MCF 10A (cell line): ENCODE results near the gene STARD9. TPM values are rescaled to one million over a fixed set of nuclear protein-coding genes. Genes with fewer than 3 reads are reported as not detected.

Experiments
- BruUV-seq: library from RNA; stranded (reverse); fragments of 400-500 nt; replicated peaks from 2 replicates; lab custom pipeline; 2021; lab: Mats Ljungman, UMichigan
- CTCF ChIA-PET: fragments of 300-600 bp; sonication (Branson Sonifier 250); formaldehyde crosslinking; extraction: SDS; loops from one replicate; lab custom pipeline; 2021; ENCODE audit warnings: antibody characterized with exemption, inconsistent platforms; lab: Yijun Ruan, JAX
- POLR2A ChIA-PET: fragments of 300-600, 350-650 bp; sonication (Branson Sonifier 250); formaldehyde crosslinking; extraction: SDS; loops from one replicate; lab custom pipeline; 2020; ENCODE audit warnings: antibody characterized with exemption, inconsistent platforms; lab: Yijun Ruan, JAX
- DNase-seq: peaks from one replicate; pipeline ENCODE4 v3.0.0-alpha.2; 2018; ENCODE audit not compliant: unreplicated experiment
- H3K27ac Mint-ChIP-seq: one replicate; pipeline ENCODE4 v1.8.0; 2022; ENCODE audit warnings: mild to moderate bottlenecking, low read depth, mixed read lengths; ENCODE audit not compliant: unreplicated experiment
- H3K27me3 Mint-ChIP-seq: one replicate; pipeline ENCODE4 v1.8.0; 2022; ENCODE audit warnings: mixed read lengths; ENCODE audit not compliant: insufficient read depth, unreplicated experiment
- H3K36me3 Mint-ChIP-seq: one replicate; pipeline ENCODE4 v1.8.0; 2022; ENCODE audit warnings: mild to moderate bottlenecking, moderate library complexity, mixed read lengths; ENCODE audit not compliant: insufficient read depth, unreplicated experiment
- H3K4me1 Mint-ChIP-seq: one replicate; pipeline ENCODE4 v1.8.0; 2022; ENCODE audit warnings: mixed read lengths; ENCODE audit not compliant: insufficient read depth, unreplicated experiment
- H3K4me3 Mint-ChIP-seq: one replicate; pipeline ENCODE4 v1.8.0; 2022; ENCODE audit warnings: mild to moderate bottlenecking, moderate library complexity, mixed read lengths; ENCODE audit not compliant: unreplicated experiment
- H3K9me3 Mint-ChIP-seq: one replicate; pipeline ENCODE4 v1.8.0; 2022; ENCODE audit warnings: mixed read lengths; ENCODE audit not compliant: unreplicated experiment
- CTCF ChIP-seq: fragments of 200-600 bp; IDR thresholded peaks from one replicate; pipeline ENCODE4 v1.8.0; 2022; ENCODE audit warnings: antibody characterized with exemption, mild to moderate bottlenecking; ENCODE audit not compliant: unreplicated experiment
- intact Hi-C: fragments of 100-400 bp; cut with micrococcal nuclease; formaldehyde crosslinking; loops from 2 replicates; pipeline ENCODE4 v1.14.1; 2022
- total RNA-seq: library from RNA; stranded (reverse); gene quantifications from 2 replicates; pipeline ENCODE4 v1.2.3, GENCODE V29; 2022

Gene STARD9
- total RNA-seq, 1 experiment from 2014 or later: 2.0 TPM

GRCh38 chr15:42732095-42732827 lies 156.9 kb downstream of the STARD9 start:
- Mint-ChIP-seq H3K4me1 (no peaks in the 10 kb centered on the region), H3K27ac (peak overlapping the region; percentile 54), H3K4me3 (no peak overlapping the region), H3K36me3 (peaks cover 47% of the 10 kb centered on the region), H3K9me3 (no peaks in the 10 kb centered on the region), H3K27me3 (no peaks in the 10 kb centered on the region)
- DNase-seq: no peak
- POLR2A ChIA-PET: interaction anchor here (0.6 to 0.9 kb wide), 2 partner anchors 9 to 79 kb away, joined by 3 read pairs; no protein-coding TSS in a partner anchor
- intact Hi-C loops: no loop called here
- no peak for TF ChIP-seq CTCF
- no TSS peak for BruUV-seq
- CTCF ChIA-PET: interaction anchor here (0.9 kb wide), 1 partner anchor 9 kb away, joined by 3 read pairs; no protein-coding TSS in a partner anchor

GRCh38 chr15:42733027-42733426 lies 157.6 kb downstream of the STARD9 start:
- Mint-ChIP-seq H3K4me1 (no peaks in the 10 kb centered on the region), H3K27me3 (no peaks in the 10 kb centered on the region), H3K27ac (no peak overlapping the region), H3K9me3 (no peaks in the 10 kb centered on the region), H3K36me3 (peaks cover 47% of the 10 kb centered on the region), H3K4me3 (no peak overlapping the region)
- CTCF ChIA-PET: no interaction called here
- no peak for DNase-seq
- intact Hi-C loops: no loop called here
- BruUV-seq: no TSS peak
- POLR2A ChIA-PET: interaction anchor here (0.9 kb wide), 1 partner anchor 10 kb away, joined by 3 read pairs; no protein-coding TSS in a partner anchor
- no peak for TF ChIP-seq CTCF

GRCh38 chr15:42734076-42734672 lies 158.8 kb downstream of the STARD9 start:
- no peaks in the 10 kb centered on the region for H3K27me3 Mint-ChIP-seq
- peaks cover 36% of the 10 kb centered on the region for H3K36me3 Mint-ChIP-seq
- no TSS peak for BruUV-seq
- no peaks in the 10 kb centered on the region for H3K9me3 Mint-ChIP-seq
- H3K4me1 Mint-ChIP-seq: no peaks in the 10 kb centered on the region
- no peak for DNase-seq
- CTCF ChIA-PET: interaction anchor here (0.9 kb wide), 1 partner anchor 501 kb away, joined by 4 read pairs; no protein-coding TSS in a partner anchor
- H3K4me3 Mint-ChIP-seq: no peak overlapping the region
- H3K27ac Mint-ChIP-seq: no peak overlapping the region
- POLR2A ChIA-PET: no interaction called here
- intact Hi-C loops: no loop called here
- TF ChIP-seq CTCF: no peak

- no peak for TF ChIP-seq CTCF
- H3K27ac Mint-ChIP-seq: no peak overlapping the region
- DNase-seq: no peak
- ChIA-PET POLR2A (interaction anchor here (0.7 to 2.1 kb wide), 4 partner anchors 91 to 199 kb away, joined by 3 to 7 read pairs (median 4); partner anchors contain the start of genes HAUS2 and LRRC57), CTCF (interaction anchor here (0.6 to 1.9 kb wide), 5 partner anchors 32 to 219 kb away, joined by 3 to 8 read pairs (median 4); no protein-coding TSS in a partner anchor)
- no TSS peak for BruUV-seq
- H3K27me3 Mint-ChIP-seq: no peaks in the 10 kb centered on the region
- no peaks in the 10 kb centered on the region for H3K4me1 Mint-ChIP-seq
- H3K9me3 Mint-ChIP-seq: no peaks in the 10 kb centered on the region
- H3K36me3 Mint-ChIP-seq: peaks cover 41% of the 10 kb centered on the region
- H3K4me3 Mint-ChIP-seq: peak overlapping the region; percentile 75
- intact Hi-C loops: no loop called here
Observed at GRCh38 chr15:42735382-42736165, 160.2 kb downstream of the STARD9 start.
